HG03095 (cell line): Measurements from ENCODE around the gene LRRC26.

ENCODE experiments used
- ATAC-seq: cut with Tn5 transposase; IDR thresholded peaks from one replicate; pipeline ENCODE4 v1.9.1; 2021; ENCODE audit warnings: moderate library complexity; ENCODE audit not compliant: unreplicated experiment

Gene LRRC26

DNA sequence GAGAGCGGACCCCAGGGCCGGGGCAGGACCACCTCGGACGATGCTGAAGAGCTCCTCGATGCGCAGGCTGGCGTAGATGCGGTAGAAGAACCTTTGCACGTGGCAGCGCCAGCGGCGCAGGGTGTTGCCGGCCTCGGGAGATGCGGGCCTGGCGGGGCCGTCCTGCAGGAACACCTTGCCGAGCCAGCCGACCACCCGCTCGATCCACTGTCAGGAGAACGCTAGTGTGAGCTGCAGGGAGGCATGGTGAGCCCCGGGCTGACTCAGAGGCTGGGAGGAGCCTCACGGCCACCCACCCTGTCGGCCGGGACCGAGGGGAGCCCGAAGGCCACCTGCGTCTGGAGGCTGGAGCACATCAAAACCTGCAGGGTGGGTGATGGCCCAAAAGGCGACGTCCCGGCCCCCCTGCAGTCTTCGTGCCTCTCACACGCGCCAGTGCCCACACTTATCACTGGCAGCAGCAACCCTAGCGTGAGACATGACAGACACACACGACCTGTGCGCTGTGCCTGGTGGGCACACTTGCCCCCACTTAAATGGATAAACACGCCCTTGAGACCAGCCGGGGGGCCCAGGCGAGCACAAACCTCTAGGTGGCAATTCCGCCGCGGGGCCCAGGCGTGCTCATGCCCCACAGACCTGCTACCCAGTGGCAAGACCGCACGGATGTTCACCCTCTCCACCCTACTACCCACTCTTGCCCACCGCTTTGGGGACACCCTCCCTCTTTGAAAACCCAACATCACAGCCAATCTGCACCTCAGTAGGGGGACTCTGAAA is 15.2 kb upstream of the LRRC26 start:
- no peak for ATAC-seq

DNA sequence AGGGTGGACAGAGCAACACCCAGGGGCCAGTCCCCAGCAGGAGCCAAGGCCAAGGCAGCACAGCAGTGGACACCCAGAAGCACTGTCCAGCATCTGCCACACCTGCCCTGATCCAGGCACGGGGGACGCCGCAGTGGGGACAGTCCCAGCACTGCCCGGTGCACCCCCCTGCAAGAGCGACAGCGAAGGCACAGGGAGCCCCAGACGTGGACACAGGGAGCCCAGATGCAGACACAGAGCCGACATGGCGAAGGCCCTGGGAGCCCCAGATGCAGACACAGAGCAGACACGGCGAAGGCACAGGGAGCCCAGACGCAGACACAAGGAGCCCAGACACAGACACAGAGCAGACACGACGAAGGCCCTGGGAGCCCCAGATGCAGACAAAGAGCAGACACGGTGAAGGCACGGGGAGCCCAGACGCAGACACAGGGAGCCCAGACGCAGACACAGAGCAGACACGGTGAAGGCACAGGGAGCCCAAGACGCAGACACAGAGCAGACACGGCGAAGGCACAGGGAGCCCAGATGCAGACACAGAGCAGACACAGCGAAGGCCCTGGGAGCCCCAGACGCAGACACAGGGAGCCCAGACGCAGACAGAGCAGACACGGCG is 14.2 kb upstream of the LRRC26 start:
- ATAC-seq, result no peak

DNA sequence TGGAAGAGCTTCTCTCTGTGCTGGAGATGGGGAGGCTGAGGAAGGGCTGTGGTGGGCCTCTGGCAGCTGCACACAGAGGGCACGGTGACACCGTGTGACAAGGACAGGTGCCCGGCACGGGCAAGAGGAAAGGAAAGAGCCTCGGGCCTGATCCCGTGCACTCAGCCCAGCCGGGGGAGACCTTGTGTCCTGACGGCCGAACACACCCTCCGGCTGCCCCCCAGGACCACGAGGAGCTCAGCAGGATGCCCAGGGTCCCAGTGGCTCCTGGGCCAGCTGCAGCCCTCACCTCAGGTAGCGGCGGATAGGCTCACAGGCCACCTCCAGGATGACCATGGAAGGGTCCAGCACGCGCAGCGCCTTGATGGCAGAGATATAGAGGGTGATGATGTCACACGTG is 13.0 kb upstream of the LRRC26 start:
- no peak for ATAC-seq

DNA sequence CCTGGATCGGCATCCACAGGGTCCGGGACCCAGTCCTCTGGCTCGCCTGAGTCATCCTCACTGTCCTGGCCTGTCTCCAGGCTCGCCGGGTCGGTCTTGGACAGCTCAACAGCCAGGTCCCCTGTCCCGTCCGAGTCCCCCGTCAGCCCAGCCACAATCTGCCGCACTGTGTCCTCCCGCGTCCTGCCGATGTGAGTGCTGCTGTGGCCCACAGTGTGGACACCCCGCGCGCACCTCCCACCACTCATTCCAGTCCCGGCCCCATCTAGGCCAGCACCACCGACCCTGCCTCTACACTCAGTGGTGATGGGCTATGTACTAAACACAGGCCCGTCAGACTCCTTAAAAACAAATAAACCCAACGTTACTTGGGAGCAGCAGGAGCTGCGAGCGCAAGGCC is 11.8 kb upstream of the LRRC26 start:
- ATAC-seq, result no peak

DNA sequence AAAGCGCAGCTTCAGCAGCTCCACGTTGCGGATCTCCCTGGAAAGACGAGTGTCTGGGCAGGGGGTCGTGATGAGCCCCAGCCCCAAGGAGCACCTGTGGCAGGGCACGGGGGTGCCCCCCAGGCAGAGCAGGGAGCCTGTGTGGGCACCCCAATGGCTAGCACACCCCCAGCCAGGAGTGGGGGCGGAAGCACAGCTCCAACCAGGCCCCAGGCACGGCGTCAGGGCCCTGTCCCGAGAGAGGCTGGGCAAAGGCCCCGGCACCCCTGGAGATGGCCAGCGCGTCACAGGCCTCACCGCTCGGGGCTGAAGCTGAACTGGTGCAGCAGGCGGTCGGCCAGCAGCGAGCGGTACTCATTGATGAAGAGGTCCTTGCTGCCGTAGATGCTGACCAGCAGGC is 10.6 kb upstream of the LRRC26 start:
- ATAC-seq, result no peak

DNA sequence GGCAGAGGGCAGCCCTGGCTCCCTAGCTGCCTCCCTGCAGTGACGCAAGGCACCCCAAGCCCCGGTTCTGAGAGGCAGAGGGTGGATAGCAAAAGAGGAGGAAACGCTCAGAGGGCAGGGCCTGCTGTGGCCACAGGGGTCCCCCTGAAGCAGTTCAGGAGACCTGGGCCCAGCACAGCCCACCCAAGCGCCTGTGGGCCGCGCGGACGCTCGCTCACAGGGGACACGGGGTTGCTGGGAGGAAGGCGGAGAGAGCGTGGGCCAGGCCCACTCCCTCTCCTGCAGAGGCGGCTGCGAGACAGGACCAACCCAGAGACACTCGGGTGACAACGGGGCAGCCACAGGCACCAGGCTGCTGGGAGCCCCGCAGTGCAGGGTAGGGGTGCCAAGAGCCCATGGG is 9.9 kb upstream of the LRRC26 start:
- ATAC-seq, result no peak

DNA sequence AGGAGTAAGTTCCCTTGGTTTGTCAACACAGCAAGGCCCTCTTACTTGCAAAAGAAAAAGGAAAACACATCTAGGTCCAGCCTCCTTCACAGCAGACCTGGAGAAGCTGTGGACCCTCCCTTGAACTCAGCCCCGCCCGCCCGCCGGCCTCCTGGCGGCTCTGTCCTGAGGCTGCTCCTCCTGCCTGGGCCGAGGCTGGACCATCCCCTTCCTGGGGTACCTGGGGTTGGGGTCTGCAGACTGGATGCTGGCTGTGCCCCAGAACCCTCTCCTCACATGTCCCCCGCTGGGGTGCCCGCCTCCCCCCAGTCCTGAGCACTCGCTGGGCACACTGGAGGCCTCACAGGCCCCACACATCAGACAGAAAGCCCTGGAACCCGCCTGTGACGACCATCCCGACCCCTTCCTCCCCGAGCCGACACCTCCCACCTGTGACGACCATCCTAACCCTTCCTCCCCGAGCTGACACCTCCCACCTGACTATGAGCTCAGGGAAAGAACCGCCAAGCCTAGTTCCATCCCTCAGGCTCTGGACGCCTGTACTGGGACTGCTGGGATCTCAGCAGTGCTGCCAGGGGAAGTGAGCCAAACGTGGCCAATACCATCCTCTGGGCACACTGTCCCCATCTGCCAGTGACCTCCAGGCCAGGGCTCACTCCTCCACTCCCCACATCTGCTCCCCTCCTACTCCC is 9.2 kb upstream of the LRRC26 start:
- ATAC-seq, result no peak

DNA sequence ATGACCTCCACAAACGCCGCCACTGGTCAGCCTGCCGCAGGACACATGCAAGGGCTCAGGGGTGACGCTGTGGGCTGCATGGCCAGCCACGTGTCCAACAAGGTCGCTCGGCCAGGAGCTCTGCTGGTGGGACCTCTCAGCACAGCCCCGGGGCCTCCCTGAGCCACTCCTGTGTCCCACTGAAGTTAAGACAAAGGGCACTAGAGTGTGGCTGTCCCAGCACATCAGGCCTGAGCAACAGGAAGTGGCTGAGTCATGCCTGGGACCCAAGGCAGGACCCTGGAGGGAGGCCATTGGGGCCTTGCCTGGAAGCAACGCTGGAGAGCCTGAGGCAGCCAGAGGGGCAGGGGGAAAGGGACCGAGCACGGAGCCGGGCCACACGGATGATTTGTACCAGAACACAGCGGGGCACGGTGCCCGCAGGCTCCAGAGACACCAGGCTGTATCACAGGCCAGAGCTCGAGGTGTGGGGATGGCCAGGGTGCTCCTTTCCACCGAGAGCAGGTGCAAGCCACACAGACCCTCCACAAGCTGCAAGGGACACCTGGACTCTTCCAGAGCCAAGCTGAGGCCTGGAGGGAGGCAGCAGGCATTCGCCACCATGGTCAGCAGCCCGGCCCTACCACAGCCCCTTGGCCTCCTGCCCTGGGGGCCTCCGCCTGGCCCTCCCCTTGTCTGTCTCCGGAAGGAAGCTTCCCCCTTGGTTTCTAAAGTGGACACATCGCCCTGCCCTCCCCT is 8.5 kb upstream of the LRRC26 start:
- ATAC-seq, result no peak

DNA sequence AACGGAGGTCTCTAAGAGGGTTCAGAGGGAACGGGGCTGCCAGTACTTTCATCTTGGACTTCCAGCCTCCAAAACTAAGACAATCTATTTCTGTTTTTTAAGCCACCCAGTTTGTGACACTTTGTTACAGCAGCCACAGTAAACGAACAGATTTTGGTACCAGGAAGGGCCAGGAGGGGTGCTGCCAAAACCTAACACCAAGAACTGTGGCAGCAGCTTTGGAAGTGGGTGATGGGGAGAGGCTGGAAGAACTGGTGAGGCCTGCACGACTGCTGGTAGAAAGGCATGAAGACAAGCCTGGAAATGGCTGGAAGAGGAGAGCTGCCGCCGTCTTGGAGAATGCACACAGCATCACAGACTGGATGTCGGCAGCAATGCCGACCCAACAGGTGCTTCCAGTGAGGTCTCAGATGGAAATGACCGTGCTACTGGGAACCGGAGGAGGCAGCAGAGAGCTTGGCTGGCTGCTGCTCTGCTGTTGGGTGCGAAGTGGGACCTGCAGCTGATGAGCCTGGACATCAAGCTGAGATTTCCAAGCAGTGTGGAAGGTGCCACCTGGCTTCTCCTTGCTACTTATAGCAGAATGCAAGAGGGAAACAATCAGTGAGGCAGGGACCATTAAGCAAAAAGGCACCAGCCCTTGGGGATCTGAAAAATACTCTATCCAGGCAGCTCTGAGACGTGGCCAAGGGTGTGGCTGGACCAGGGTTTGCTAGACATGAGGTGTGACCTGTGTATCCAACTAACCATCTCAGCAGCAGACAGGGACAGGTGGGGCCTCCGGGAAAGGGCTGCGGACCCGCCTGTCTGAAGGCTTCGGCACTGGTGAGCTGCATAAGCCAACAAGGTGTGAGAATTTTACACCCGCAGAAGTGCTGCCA is 6.7 kb upstream of the LRRC26 start:
- no peak for ATAC-seq

DNA sequence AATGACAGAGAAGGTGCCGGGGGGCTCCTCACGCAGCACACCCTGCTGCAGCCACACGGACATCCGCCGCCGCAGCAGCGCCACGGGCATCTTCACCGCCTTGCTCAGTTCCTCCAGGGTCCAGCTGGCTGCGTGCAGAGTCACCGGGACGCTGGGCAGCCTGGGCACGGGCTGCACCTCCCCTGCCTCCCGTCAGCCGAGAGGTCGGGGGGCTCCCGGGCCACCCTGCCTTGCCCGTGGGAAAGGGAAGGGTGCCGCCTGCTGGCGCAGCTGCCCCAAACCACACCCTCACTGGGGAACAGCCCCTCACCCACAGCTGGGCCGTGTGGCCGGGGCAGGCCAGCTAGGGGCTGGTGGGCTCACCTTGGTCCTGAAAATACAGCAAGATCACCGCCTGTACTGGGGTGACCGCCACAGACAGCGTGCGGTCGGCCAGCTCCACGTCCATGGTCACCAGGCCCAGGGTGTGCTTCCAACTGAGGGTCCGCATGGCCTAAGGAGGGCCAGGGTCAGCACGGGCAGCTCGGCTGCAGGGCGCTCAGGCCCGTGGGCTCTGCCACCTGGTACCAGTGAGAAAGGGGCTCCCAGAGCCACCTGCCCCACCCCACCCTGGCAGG is 5.6 kb upstream of the LRRC26 start:
- ATAC-seq, result no peak

DNA sequence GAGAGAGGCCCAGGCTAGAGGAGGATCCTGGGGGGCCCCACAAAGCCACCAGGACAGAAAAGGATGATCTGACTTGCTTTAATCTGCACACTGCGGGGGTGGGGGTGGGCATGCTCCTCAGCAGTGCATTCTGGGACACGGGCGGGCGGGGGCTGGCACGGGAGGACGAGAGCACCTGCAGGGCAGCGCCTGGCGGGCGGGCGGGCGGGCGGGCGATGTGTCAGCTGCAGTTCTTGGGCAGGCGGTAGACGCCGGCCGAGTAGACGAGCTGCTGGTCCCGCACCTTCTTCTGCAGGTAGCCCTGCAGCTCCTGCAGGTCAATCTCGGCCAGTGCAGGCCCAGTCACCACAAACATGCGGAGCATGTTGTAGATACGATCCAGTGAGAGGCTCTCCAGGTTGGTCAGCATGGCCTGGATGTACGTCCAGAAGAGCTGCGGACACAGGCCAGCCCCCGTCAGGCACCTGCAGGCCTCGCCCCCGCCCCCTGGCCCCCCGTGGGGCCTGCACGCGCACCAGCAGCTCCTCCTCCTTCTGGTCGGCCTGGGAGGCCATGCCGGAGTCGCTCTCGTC is 5.0 kb upstream of the LRRC26 start:
- no peak for ATAC-seq

DNA sequence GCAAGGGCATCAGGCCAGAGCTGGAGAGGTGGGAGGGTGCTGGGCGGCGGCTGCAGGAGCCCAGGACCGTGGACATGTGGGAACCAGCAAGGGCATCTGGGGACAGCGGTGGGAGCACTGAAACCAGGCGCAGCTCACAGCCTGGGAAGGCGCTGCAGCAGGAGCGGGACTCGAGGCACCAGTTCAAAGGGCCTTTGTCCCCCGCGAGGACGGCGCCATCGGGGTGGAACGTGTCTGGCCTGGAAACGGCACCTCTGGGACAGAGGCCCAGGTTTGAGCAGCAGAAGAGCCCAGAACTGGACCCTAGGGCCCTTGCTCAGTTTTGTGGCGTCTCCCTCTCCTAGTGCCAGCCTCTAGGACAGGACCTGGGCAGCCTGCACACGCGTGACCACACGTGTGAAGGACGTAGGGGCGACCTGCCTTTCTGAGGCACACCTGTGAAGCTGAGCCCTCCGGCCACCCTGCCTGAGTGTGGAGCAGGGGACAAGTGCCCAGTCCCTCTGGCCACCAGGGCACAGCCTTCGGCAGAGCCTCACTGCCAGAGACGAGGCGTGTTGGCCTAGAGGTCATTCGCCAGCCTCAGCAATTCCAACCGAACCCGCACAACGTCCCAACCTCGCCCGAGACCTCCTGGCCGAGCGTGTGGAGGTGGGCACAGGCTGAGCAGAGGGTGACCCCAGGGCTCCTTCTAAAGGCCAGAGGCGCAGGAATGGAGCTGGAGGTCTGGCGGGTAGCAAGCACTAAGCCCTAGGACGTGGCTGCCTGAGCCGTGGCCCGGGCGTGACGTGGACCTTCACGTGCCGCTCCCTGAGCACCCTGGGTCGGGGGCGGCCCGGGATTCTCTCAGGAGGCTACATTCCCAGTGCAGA is 4.2 kb upstream of the LRRC26 start:
- ATAC-seq, result no peak

DNA sequence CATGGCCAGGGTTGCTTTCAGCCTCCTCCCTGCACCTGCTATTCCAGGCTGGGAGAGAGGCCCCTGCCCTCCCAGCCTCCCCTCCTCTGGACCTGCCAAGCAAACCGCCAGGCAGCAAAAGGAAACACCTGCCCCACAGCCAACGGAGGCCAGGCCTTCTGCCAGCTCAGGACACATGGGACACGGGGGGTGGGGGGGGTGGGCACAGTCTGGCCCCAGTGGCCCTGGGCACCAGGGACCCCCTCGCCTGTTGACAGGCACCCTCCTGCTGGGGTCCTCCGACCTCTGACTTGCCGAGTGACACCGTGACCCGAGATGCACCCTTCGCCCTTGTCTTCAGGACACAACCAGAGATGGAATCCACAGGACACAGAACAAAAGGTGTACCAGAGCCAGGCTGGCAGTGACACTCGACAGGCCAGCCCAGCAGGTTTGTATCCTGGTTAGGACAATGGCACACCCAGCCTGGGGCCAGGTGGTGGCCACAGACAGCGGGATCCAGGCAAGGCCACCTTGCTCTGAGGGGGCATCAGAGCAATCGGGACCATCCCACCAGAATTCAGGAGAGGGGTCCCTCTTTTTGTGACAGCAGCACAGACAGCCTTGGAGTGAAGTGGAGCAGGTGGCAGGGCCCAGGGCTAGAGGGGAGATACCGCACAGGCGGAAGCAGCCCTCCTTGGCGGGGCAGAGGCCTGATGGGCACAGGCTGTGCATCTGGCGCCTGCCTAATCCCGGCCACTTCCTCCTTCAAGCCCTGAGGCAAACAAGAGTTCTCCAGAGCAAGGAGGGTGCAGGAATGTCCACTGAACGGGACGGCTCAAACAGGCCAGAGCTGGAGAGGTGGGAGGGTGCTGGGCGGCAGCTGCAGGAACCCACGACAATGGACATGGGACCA is 3.3 kb upstream of the LRRC26 start:
- ATAC-seq, result no peak

DNA sequence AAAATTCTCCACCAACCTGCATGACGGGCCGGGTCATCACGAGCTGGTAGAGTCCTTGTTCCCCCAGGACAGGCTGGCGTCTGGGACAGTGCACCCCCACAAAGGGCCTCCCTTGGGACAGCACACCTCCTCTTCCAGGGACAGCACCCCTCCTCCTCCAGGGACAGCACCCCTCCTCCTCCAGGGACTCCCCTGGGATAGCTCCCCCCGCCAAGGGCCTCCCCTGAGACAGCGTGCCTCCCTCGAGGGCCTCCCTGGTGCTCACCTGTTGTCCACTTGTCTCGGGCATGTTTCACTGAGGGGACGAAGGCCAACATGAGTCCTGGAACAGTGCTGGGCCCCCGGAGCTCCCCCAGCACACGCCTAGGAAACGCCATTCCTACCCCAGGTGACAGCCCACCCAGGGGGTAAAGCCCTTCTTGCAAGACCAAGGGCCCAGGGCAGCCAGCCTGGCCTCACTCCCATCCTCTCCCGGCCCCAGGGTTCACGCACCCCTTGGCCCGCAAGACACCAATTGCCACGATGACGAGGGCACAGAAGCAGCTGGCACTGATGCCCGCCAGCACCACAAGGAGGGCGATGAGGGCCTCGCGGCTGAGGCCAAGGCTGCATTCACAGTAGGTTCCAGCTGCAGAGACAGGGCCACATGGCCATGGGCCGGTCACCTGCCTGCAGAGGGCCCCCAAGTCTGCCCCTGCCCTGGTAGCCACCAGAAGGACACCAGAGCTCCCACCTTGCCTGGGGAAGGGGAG is 1.5 kb upstream of the LRRC26 start:
- no peak for ATAC-seq

DNA sequence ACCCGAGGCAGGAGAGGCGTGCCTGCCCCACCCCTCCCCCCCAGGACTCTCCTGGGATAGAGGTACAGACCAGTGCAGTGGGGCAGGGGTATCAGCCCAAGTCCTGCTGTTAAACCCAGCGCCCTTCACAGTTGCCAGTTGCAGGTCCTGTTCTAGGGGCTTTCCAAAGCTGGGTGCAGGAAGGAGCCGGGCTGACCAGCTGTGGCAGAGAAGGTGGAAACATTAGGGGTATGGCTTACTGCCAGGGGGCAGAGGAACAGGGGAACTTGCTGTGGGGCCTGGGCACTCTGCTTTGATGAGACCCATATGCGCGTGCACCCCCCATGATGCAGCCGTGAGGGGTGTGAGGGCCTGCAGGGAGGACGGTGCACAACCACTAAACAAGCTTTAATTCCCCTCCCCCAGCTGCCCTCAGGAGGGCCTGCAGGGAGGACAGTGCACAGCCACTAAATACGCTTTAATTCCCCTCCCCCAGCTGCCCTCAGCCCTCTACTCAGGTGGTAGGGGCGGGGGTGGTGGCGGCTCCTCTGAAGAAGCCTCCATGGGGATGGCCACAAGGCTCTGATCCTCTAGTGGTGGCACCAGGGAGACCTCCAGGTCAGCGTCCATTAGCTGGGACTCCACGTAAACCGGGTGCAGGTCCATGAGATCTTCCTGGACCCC is 766 bp upstream of the LRRC26 start:
- ATAC-seq, result no peak
